Astrocyte (in vitro differentiated cells and primary cell): Measurements from ENCODE around the gene TEPSIN. TPM values are rescaled to one million over a fixed set of nuclear protein-coding genes. Genes with fewer than 3 reads are reported as not detected.

ENCODE experiments used
- DNase-seq: peaks from one replicate; pipeline ENCODE4 v3.0.0-alpha.2; 2010; ENCODE audit warnings: low read depth
- FAIRE-seq: peaks from 2 replicates; lab custom pipeline; 2011; peaks lifted over from hg19 to GRCh38; lab: Jason Lieb, UNC
- H2AFZ ChIP-seq: 2 replicates; pipeline ENCODE4 v1.6.0; 2012; ENCODE audit warnings: low read depth, low read length, inconsistent platforms
- H3K27ac ChIP-seq: 2 replicates; pipeline ENCODE4 v1.5.1; 2011; ENCODE audit warnings: low read depth, low read length, inconsistent platforms
- H3K27me3 ChIP-seq: 2 replicates; pipeline ENCODE4 v1.6.0; 2011; ENCODE audit warnings: low read length, inconsistent platforms; ENCODE audit not compliant: insufficient read depth
- H3K36me3 ChIP-seq: 2 replicates; pipeline ENCODE4 v1.5.1; 2011; ENCODE audit warnings: low read length, inconsistent platforms; ENCODE audit not compliant: insufficient read depth
- H3K4me1 ChIP-seq: 2 replicates; pipeline ENCODE4 v1.5.1; 2011; ENCODE audit warnings: low read length, inconsistent platforms; ENCODE audit not compliant: insufficient read depth
- H3K4me2 ChIP-seq: 2 replicates; pipeline ENCODE4 v1.6.0; 2012; ENCODE audit warnings: low read length, inconsistent platforms
- H3K4me3 ChIP-seq: 2 replicates; pipeline ENCODE4 v1.5.1; 2011; ENCODE audit warnings: low read depth, mild to moderate bottlenecking, low read length, inconsistent platforms; ENCODE audit not compliant: insufficient read depth
- H3K79me2 ChIP-seq: 2 replicates; pipeline ENCODE4 v1.6.0; 2012; ENCODE audit warnings: mild to moderate bottlenecking, low read length, inconsistent platforms; ENCODE audit not compliant: insufficient read depth
- H3K9ac ChIP-seq: 2 replicates; pipeline ENCODE4 v1.6.0; 2012; ENCODE audit warnings: mild to moderate bottlenecking, low read length, inconsistent platforms
- H3K9me3 ChIP-seq: 2 replicates; pipeline ENCODE4 v1.5.1; 2012; ENCODE audit warnings: low read depth, mild to moderate bottlenecking, low read length, inconsistent platforms; ENCODE audit not compliant: insufficient read depth
- H4K20me1 ChIP-seq: 2 replicates; pipeline ENCODE4 v1.6.0; 2012; ENCODE audit warnings: low read length, inconsistent platforms; ENCODE audit not compliant: insufficient read depth
- H3K27ac Mint-ChIP-seq: one replicate; pipeline ENCODE4 v1.8.0; 2021; ENCODE audit warnings: mild to moderate bottlenecking, mixed read lengths; ENCODE audit not compliant: unreplicated experiment
- H3K27me3 Mint-ChIP-seq: one replicate; pipeline ENCODE4 v1.8.0; 2021; ENCODE audit warnings: low read depth, mixed read lengths; ENCODE audit not compliant: unreplicated experiment
- H3K36me3 Mint-ChIP-seq: one replicate; pipeline ENCODE4 v1.8.0; 2021; ENCODE audit warnings: low read depth, mixed read lengths; ENCODE audit not compliant: unreplicated experiment
- H3K4me1 Mint-ChIP-seq: one replicate; pipeline ENCODE4 v1.8.0; 2021; ENCODE audit warnings: low read depth, mixed read lengths; ENCODE audit not compliant: unreplicated experiment
- H3K4me3 Mint-ChIP-seq: one replicate; pipeline ENCODE4 v1.8.0; 2021; ENCODE audit warnings: mild to moderate bottlenecking, moderate library complexity, mixed read lengths; ENCODE audit not compliant: unreplicated experiment
- H3K9me3 Mint-ChIP-seq: one replicate; pipeline ENCODE4 v1.8.0; 2021; ENCODE audit warnings: mild to moderate bottlenecking, mixed read lengths; ENCODE audit not compliant: unreplicated experiment
- EZH2 ChIP-seq: IDR thresholded peaks from 2 replicates; pipeline ENCODE4 v1.6.1; 2012; ENCODE audit warnings: mild to moderate bottlenecking, low read length, inconsistent platforms; ENCODE audit not compliant: insufficient read depth
- total RNA-seq: library from RNA; stranded (reverse); gene quantifications from 2 replicates; pipeline ENCODE4 v1.2.1, GENCODE V29; 2021
- TF ChIP-seq, protein P1 (sequence below): IDR thresholded peaks from 2 replicates; pipeline ENCODE4 v1.5.1; 2011; ENCODE audit warnings: low read depth, mild to moderate bottlenecking, inconsistent platforms, low read length, moderate library complexity; ENCODE audit not compliant: insufficient read depth

The TEPSIN gene
- total RNA-seq, 1 donor from 2014 or later: 26.4 TPM

DNA sequence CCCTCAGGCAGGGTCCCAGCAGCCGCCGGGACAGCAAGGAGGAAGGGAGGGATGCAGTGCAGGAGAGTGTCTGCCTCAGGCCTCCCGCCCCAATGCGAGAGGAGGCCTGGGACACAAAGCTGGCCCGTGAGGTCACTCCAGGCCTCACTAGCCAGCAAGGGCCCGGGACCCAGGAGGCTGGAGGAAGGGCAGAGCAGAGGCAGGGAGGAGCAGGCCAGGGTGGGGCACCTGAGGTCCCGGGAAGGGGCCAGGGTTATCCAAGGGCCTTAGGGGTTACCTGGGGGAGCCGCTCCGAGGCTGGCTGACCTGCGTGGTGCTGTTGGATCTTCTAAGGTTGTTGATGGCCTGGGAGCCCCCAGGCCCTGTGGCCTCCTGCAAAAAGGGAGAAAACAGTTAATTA, 30.2 kb downstream of the TEPSIN start:
- H3K4me3 Mint-ChIP-seq: no peak overlapping the region
- Histone ChIP-seq H3K4me2 (no peak overlapping the region), H4K20me1 (peaks cover 4% of the 10 kb centered on the region), H3K4me1 (peaks cover 5% of the 10 kb centered on the region), H3K79me2 (no peaks in the 10 kb centered on the region), H3K36me3 (no peaks in the 10 kb centered on the region), H3K9ac (no peak overlapping the region), H3K9me3 (no peaks in the 10 kb centered on the region), H3K27ac (no peak overlapping the region), H2AFZ (no peak overlapping the region), H3K27me3 (no peaks in the 10 kb centered on the region), H3K4me3 (no peak overlapping the region)
- FAIRE-seq (no peak), DNase-seq (no peak)
- peaks cover 2% of the 10 kb centered on the region for H3K27me3 Mint-ChIP-seq
- H3K9me3 Mint-ChIP-seq: no peaks in the 10 kb centered on the region
- no peak overlapping the region for H3K27ac Mint-ChIP-seq
- no peak for TF ChIP-seq EZH2
- TF ChIP-seq, protein P1, sequence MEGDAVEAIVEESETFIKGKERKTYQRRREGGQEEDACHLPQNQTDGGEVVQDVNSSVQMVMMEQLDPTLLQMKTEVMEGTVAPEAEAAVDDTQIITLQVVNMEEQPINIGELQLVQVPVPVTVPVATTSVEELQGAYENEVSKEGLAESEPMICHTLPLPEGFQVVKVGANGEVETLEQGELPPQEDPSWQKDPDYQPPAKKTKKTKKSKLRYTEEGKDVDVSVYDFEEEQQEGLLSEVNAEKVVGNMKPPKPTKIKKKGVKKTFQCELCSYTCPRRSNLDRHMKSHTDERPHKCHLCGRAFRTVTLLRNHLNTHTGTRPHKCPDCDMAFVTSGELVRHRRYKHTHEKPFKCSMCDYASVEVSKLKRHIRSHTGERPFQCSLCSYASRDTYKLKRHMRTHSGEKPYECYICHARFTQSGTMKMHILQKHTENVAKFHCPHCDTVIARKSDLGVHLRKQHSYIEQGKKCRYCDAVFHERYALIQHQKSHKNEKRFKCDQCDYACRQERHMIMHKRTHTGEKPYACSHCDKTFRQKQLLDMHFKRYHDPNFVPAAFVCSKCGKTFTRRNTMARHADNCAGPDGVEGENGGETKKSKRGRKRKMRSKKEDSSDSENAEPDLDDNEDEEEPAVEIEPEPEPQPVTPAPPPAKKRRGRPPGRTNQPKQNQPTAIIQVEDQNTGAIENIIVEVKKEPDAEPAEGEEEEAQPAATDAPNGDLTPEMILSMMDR: no peak
- H3K36me3 Mint-ChIP-seq: peaks cover 4% of the 10 kb centered on the region
- H3K4me1 Mint-ChIP-seq: peaks cover 5% of the 10 kb centered on the region

DNA sequence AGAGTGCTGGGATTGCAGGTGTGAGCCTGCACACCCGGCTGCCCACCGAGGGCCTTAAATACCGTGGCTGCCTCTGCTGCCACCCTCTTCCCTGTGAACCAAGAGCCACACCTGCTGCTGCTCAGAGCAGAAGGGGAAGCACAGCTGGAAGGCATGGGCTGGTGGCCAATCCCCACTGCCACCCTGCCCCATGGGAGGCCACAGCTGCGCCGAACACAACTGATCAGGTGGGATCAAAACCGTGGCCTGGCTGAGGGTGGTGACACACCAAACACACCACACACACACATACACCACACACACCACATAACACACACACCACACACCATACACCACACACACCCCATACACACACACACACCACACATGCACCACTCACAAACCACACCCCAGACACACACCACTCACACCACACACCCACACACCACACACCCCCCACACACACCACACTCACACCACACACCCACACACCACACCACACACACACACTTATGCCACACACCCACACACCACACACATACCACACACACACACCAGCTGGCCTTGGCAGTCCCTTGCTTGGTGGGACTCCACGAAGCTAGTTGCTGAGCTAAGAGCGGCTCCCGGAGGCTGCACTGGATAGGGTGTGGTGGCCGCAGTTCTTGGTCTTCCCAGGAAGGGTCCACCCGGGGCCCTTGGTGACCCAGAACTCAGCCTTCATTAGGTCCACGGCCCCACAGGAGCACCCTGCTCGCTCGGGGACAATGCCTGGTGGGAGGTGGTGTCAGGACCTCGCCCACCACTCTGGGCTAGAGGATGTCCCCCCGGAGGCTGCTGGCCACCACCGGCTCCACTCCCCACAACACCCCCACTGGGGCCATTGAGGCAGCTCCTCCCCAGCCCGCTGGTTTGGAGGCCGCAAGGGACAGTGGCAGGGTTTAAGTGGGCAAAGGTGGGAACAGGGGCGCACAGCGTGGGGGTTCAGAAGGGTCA, 31.0 kb downstream of the TEPSIN start:
- H2AFZ ChIP-seq: no peak overlapping the region
- H3K27ac ChIP-seq: no peak overlapping the region
- H3K9me3 ChIP-seq: no peaks in the 10 kb centered on the region
- no peak for DNase-seq
- FAIRE-seq: no peak
- H3K36me3 ChIP-seq: no peaks in the 10 kb centered on the region
- H3K4me2 ChIP-seq: no peak overlapping the region
- peaks cover 5% of the 10 kb centered on the region for H3K4me1 Mint-ChIP-seq
- TF ChIP-seq, protein P1: no peak
- no peak for TF ChIP-seq EZH2
- no peak overlapping the region for H3K4me3 ChIP-seq
- peaks cover 4% of the 10 kb centered on the region for H3K36me3 Mint-ChIP-seq
- no peaks in the 10 kb centered on the region for H3K27me3 ChIP-seq
- peaks cover 5% of the 10 kb centered on the region for H3K4me1 ChIP-seq
- H3K79me2 ChIP-seq: no peaks in the 10 kb centered on the region
- H3K27me3 Mint-ChIP-seq: peaks cover 2% of the 10 kb centered on the region
- H4K20me1 ChIP-seq: peaks cover 4% of the 10 kb centered on the region
- no peak overlapping the region for H3K9ac ChIP-seq
- H3K27ac Mint-ChIP-seq: no peak overlapping the region
- H3K9me3 Mint-ChIP-seq: no peaks in the 10 kb centered on the region
- no peak overlapping the region for H3K4me3 Mint-ChIP-seq

DNA sequence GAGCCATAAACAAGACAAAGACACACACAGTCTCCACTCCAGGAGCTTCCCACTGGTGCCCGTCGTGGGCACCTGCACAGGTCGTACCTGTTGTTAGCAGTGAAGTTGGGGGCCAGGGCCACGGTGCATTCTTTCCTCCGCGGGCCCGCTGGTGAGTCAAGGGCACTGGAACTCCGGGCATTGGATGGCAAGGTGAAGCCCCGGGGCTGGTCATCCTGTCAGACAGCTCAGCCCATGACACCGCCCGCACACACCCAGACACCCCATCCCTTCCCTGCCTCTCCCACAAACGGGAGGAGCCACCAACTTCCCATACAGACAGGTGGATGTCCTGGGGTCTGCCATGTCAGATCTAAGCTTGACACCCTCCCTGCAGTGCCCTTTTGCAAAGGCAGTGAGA, 32.2 kb downstream of the TEPSIN start:
- H3K36me3 ChIP-seq: no peaks in the 10 kb centered on the region
- no peak overlapping the region for H3K27ac Mint-ChIP-seq

More for the DNA sequence above, 32.2 kb downstream of the TEPSIN start:
- no peak overlapping the region for H3K27ac ChIP-seq
- no peaks in the 10 kb centered on the region for H3K9me3 ChIP-seq
- H3K27me3 ChIP-seq: no peaks in the 10 kb centered on the region
- peaks cover 5% of the 10 kb centered on the region for H3K4me1 ChIP-seq
- Mint-ChIP-seq H3K4me3 (no peak overlapping the region), H3K9me3 (no peaks in the 10 kb centered on the region), H3K36me3 (peaks cover 4% of the 10 kb centered on the region), H3K4me1 (peaks cover 5% of the 10 kb centered on the region), H3K27me3 (peaks cover 2% of the 10 kb centered on the region)
- no peaks in the 10 kb centered on the region for H3K79me2 ChIP-seq
- TF ChIP-seq EZH2: no peak
- TF ChIP-seq, protein P1: no peak
- H3K4me3 ChIP-seq: no peak overlapping the region
- no peak overlapping the region for H3K9ac ChIP-seq
- H4K20me1 ChIP-seq: peaks cover 4% of the 10 kb centered on the region
- no peak overlapping the region for H3K4me2 ChIP-seq
- FAIRE-seq (no peak), DNase-seq (no peak)
- H2AFZ ChIP-seq: no peak overlapping the region
